ENCODE measurements around the gene MRC2.
"Not testable (repeated sequence)": the region's sequence is repeated elsewhere in the genome, so short reads cannot be mapped to it uniquely, and the experiment has no call there.

Gene MRC2

DNA sequence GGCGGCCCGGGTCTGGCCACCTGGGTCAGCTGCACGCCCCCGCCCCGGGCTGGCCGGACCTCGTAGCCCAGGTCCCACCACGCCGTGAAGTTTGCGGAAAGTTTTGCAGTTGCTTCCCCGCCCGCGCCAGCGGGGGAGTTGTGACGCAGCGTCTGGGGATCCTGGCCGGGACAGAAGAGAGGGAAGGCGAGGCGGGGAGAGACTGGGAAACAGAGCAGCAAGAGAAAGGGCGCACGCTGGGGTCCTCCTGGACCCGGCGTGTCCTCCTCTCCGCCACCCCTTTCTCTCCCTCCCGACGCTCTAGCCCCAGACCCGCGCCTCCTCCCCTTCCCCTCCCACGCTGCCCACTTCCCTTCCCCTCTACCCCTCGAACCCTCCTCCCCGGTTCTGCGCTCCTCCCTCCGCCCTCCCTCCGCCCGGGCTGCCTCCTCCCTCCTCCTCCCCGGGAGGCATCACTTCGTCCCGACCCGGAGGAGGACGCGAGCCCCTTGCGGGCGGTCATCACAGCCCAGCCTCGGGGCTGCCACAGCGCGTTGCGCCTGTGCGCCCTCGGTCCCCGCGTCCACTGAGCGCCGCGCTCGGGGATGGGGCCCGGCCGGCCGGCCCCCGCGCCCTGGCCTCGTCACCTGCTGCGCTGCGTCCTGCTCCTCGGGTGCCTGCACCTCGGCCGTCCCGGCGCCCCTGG lies at the start of gene MRC2:
Gene MRC2, plus strand, starts transcription at position 452 of the 685 bp plus-strand sequence. Its CDS starts 133 bp downstream, at position 585.
- DNase-seq (ENCODE audit: low spot score) = peak; percentile 84

- no peak for DNase-seq (ENCODE audit: low spot score)
Measured at GRCh38 chr17:62578757-62579487, 48.5 kb upstream of the MRC2 start.

GRCh38 chr17:62580947-62581346 lies 46.5 kb upstream of the MRC2 start:
- DNase-seq (ENCODE audit: low spot score) = no peak

DNA sequence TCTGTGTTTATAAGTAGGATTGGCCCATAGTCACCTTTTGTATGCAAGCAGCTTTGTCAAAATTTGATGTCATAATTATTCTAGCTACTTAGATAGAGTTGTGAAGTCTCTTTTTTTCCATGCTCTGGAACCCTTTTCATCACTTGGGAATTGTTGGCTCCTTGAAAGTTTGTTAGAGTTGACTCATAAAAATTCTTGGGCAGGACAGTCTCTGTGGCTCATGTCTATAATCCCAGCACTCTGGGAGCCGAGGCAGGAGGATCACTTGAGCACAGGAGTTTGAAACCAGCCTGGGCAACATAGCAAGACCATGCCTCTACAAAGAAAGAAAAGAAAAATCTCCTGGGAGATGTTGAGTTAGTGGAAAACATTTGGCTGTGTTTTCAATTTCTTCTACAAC lies 45.7 kb upstream of the MRC2 start:
- no peak for DNase-seq (ENCODE audit: low spot score)

DNA sequence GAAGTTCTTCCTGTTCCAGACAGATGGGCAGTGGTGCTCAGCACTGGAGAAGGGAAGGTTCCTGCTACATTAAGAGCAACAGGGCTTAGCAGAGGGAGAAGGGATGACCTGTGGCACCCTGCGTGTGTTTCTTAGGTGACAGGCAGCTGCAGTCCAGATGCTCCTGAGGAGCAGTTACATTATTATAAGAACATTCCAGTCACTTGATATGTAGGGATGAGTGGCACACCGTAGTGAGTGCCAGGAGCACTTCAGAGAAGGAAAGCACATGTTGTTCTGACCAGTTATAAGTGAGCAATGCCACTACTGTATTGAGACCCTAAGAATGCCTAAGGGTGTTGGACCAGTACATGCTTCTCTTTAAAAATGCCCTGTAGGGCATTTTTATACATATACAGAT lies 39.9 kb upstream of the MRC2 start:
- DNase-seq (ENCODE audit: low spot score) = no peak

DNA sequence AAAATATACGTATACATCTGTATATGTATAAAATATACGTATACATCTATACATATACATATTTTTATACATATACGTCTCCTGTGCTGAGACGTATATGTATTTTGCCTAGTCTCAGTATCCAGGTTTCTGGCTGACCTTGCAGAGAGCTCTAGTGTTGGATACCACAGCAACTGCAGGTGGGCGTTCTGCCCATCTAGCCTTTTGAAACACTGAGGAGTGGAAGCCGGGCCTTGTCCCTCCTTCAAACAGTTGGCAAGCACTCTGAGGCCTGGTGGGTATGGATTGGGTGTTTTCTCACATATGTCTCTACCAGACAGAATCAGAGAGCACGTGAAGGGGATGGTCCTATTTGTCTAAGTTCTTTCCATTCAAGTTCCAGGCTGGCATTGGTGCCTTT lies 39.4 kb upstream of the MRC2 start:
- DNase-seq (ENCODE audit: low spot score) = no peak

GRCh38 chr17:62591333-62591732 lies 36.1 kb upstream of the MRC2 start:
- DNase-seq (ENCODE audit: low spot score) = no peak

DNA sequence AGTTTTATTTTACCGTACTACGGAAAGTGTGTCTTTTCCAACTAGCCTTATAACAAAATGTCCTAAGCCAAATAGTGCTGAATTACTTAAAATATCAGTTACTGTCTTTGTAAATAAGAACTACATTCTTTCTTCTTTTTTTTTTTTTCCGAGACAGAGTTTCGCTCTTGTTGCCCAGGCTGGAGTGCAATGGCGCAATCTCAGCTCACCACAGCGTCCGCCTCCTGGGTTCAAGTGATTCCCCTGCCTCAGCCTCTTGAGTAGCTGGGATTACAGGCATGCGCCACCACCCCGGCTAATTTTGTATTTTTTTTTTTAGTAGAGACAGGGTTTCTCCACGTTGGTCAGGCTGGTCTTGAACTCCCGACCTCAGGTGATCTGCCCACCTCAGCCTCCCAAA lies 35.6 kb upstream of the MRC2 start:
- not testable (repeated sequence) for DNase-seq (ENCODE audit: low spot score)

- no peak for DNase-seq (ENCODE audit: low spot score)
Measured at GRCh38 chr17:62592341-62593099, 35.0 kb upstream of the MRC2 start.

- DNase-seq (ENCODE audit: low spot score) = no peak
Measured at GRCh38 chr17:62595484-62595883, 32.0 kb upstream of the MRC2 start.

DNA sequence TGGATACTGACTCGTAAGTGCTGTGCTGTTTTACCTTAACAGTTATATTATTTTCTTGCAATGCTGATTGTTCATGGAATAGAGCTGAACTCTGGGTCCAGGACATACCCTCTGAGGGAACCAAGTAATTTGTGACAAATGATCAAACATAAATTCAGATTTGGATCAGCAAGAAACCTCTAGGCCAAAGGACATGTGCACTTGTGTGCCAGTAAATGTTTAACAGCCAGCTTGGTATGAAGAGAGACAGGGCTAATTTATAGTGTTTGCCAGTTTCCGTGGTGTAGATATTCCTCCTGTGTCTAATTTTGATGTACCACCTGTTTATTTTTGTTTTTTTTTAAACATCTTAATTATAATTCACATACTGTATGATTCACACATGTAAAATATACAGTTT lies 30.8 kb upstream of the MRC2 start:
- no peak for DNase-seq (ENCODE audit: low spot score)

DNA sequence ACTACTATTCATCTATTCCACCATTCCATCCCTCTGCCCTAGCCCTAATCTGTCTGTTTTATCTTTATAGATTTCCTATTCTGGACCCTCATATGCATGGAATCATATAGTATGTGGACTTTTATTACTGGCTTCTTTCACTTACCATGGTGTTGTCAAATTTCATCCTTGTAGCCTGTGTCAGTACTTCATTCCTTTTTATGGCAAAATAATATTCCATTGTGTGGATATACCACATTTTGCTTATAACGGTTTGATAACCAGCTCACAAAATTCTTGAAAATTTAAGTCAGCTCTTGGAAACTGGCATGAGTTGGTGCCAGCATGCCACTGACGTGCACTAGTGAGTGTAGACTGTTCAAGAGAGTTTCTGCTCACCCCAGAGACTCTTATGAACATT lies 30.3 kb upstream of the MRC2 start:
- DNase-seq (ENCODE audit: low spot score) = no peak

- no peak for DNase-seq (ENCODE audit: low spot score)
Measured at GRCh38 chr17:62597920-62598319, 29.6 kb upstream of the MRC2 start.

DNA sequence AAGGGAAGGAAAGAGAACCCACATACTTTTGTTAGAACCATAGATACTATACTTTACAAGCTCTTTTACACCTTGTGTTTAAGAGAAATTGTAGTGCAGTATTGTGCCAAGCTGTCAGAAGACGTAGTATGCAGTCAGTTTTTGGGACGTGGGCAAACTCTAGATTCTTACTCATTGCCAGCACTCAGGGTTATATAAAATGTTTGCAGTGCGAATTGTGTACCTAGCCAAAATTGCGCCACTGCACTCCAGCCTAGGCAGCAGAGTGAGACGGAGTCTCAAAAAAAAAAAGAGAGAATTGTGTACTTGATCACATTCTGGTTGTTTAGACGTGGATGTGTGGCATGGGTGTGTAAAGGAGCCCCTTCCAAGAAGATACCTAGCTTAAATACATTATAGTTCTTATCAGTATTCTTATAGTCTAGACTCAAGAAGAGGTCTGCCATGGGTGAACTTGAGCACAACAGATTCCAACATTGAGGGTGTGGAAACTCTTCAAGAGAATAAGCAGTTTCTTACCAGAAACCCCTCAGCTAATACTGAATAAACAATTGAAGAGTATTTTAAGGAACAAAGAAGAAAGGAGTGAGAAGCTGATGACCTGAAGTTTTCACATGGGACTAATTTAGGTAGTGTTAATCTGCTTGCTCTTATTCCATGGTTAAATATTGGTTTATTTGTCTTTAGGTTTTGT lies 27.4 kb upstream of the MRC2 start:
- no peak for DNase-seq (ENCODE audit: low spot score)

DNA sequence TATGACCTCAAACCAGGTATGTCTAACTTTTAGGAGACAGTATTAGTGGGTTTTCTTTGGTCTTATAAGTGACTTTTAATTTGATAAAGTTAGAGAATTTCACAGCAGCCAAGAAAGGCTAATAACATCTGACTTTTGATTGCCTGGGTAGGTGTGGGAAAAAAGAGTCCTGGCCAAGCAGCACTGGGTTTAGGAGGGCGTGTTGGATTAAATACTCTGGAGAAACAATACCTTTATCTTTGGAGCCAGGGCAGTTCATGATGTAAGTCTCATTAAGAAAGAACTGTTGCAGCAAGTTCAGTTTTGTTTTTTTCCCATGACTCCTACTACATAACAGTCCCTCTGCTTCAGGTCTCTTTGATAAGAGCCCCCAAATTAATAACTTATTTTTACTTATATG lies 26.7 kb upstream of the MRC2 start:
- no peak for DNase-seq (ENCODE audit: low spot score)

- DNase-seq (ENCODE audit: low spot score) = no peak
Measured at GRCh38 chr17:62601471-62601870, 26.0 kb upstream of the MRC2 start.

DNA sequence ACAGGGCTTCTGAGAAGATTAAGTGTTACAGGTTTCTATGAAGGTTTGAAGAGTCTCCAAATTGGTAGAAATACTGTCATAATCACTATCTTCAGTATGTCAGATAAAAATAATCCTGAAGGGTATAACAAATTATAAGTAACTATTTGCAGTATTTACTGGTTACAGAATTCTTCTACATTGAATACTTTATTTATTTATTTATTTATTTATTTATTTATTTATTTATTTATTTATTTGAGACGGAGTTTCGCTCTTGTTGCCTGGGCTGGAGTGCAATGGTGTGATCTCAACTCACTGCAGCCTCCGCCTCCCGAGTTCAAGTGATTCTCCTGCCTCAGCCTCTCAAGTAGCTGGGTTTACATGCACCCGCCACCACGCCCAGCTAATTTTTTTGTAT lies 23.7 kb upstream of the MRC2 start:
- not testable (repeated sequence) for DNase-seq (ENCODE audit: low spot score)

- DNase-seq (ENCODE audit: low spot score) = no peak
Measured at GRCh38 chr17:62605588-62605987, 21.9 kb upstream of the MRC2 start.

GRCh38 chr17:62611292-62611691 lies 16.2 kb upstream of the MRC2 start:
- no peak for DNase-seq (ENCODE audit: low spot score)

GRCh38 chr17:62611728-62612127 lies 15.7 kb upstream of the MRC2 start:
- no peak for DNase-seq (ENCODE audit: low spot score)

DNA sequence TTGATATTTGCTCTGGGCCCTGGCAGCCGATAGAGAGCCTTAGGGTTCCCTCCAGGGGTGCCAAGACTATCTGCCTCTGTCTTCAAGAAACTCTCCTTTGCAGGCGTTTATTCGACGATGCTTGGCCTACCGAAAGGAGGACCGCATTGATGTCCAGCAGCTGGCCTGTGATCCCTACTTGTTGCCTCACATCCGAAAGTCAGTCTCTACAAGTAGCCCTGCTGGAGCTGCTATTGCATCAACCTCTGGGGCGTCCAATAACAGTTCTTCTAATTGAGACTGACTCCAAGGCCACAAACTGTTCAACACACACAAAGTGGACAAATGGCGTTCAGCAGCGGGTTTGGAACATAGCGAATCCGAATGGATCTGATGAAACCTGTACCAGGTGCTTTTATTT lies 15.2 kb upstream of the MRC2 start:
- DNase-seq (ENCODE audit: low spot score) = not testable (repeated sequence)

GRCh38 chr17:62613095-62613494 lies 14.4 kb upstream of the MRC2 start:
- DNase-seq (ENCODE audit: low spot score) = not testable (repeated sequence)

Data from iPS-NIHi11 (cell line).